Subcutaneous abdominal adipose tissue (tissue), 5 donors: ENCODE results near the gene ZSWIM3.
A peak's percentile ranks its signal among the peaks of the same experiment; 100 is the strongest.
"Not testable (repeated sequence)": the region's sequence is repeated elsewhere in the genome, so short reads cannot be mapped to it uniquely, and the experiment has no call there.

Experiments used
- H3K27ac ChIP-seq: one replicate; pipeline ENCODE4 v1.7.0; 2013; ENCODE audit warnings: low read depth, mild to moderate bottlenecking, inconsistent platforms, low read length, moderate library complexity
- H3K27me3 ChIP-seq, 5 donors: one replicate each; pipeline ENCODE4 v1.7.0; 2013; ENCODE audit warnings: low read length in 5 of 5, inconsistent platforms in 1 of 5; ENCODE audit not compliant: control insufficient read depth in 5 of 5, insufficient read depth in 4 of 5
- H3K36me3 ChIP-seq, 5 donors: one replicate each; pipeline ENCODE4 v1.7.0; 2013; ENCODE audit warnings: low read length in 5 of 5; ENCODE audit not compliant: control insufficient read depth in 5 of 5, insufficient read depth in 5 of 5
- H3K4me1 ChIP-seq, 5 donors: one replicate each; pipeline ENCODE4 v1.7.0; 2013; ENCODE audit warnings: low read length in 5 of 5, mild to moderate bottlenecking in 3 of 5, moderate library complexity in 1 of 5; ENCODE audit not compliant: control insufficient read depth in 5 of 5, insufficient read depth in 5 of 5
- H3K4me3 ChIP-seq, 5 donors: one replicate each; pipeline ENCODE4 v1.7.0; 2013; ENCODE audit warnings: low read length in 5 of 5, low read depth in 1 of 5
- H3K9ac ChIP-seq, 5 donors: one replicate each; pipeline ENCODE4 v1.7.0; 2013; ENCODE audit warnings: low read length in 5 of 5, mild to moderate bottlenecking in 4 of 5, moderate library complexity in 3 of 5
- H3K9me3 ChIP-seq, 5 donors: one replicate each; pipeline ENCODE4 v1.7.0; 2013; ENCODE audit warnings: low read length in 5 of 5; ENCODE audit not compliant: control insufficient read depth in 5 of 5
- donor health status: healthy.
- donor health status: healthy.
- donor health status: healthy.
- donor health status: healthy.
- donor health status: healthy.

The ZSWIM3 gene

DNA sequence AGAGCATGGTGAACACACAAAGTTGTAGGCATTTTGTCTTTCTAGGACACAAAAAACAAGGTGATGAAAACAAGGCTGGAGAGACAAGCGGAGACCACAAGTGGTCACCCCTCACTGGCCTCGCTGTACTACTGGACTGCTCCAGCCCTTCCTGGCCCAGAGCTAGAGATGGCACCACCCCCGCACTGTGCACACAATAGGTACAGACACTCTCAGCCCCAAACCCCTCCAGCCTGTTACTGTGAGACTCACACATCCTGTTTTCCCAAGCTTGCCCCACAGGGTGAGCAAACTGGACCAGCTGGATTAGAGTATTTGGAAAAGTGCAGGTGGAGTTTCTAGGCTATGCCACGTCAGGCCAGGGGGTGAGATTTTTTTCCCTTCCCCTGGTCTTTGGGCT, 15.2 kb downstream of the ZSWIM3 start:
- Histone ChIP-seq H3K4me3 (no peak overlapping the region), H3K4me1 (no peaks in the 10 kb centered on the region), H3K9ac (no peak overlapping the region), H3K9me3 (no peaks in the 10 kb centered on the region), H3K27me3 (no peaks in the 10 kb centered on the region), H3K27ac (no peak overlapping the region), H3K36me3 (peaks cover 0 to 16% (median 15%) of the 10 kb centered on the region in 5 donors)

DNA sequence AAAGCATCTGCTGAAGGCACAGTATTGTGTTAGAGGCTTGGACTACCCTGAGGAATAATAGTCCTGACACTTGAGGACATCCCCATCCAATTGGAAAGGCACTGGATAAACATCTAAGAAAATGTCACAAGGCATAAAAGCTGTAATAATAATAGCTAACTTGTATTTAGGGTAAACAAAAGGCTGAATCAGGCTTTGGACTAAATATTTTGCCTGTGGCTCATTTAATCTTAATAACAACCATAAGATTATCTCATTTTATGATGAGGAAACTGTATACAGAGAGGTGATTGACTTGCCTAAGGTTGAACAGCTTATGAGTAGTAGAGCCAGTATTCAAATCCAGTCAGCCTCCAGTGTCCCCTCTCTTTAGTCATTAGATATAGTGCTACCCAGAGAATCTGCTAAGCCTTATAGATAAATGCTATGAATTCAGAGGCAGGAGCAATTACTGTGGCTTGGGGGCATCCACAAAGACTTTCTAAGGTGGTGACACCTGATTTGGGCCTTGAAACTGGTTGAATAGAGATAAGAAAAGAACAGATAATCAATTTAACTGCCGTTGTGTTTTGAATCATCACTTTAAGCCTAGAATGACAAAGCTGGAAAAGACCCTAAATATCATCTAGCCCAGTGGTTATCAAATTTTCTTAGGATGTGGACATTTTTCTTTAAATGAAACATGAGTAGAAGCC, 16.1 kb downstream of the ZSWIM3 start:
- Histone ChIP-seq H3K27ac (no peak overlapping the region), H3K9ac (no peak overlapping the region), H3K36me3 (peaks cover 0 to 25% (median 24%) of the 10 kb centered on the region in 5 donors), H3K27me3 (no peaks in the 10 kb centered on the region), H3K4me3 (no peak overlapping the region), H3K9me3 (no peaks in the 10 kb centered on the region), H3K4me1 (peaks cover 0 to 3% (median 0%) of the 10 kb centered on the region in 5 donors)

DNA sequence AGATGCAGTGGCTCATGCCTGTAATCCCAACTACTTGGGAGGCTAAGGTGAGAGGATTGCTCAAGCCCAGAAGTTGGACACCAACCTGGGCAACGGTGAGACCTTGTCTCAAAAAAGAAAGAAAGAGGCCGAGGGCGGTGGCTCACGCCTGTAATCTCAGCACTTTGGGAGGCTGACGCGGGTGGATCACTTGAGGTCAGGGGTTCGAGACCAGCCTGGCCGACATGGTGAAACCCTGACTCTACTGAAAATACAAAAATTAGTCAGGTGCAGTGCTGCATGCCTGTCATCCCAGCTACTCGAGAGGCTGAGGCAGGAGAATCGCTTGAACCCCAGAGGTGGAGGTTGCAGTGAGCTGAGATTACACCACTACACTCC, 16.7 kb downstream of the ZSWIM3 start:
- not testable (repeated sequence) for H3K4me1 ChIP-seq, H3K27ac ChIP-seq, H3K27me3 ChIP-seq, H3K9me3 ChIP-seq, H3K4me3 ChIP-seq, H3K9ac ChIP-seq
- H3K36me3 ChIP-seq = peaks cover 0 to 28% (median 26%) of the 10 kb centered on the region in 5 donors

GRCh38 chr20:45874576-45874975, 17.2 kb downstream of the ZSWIM3 start:
- Histone ChIP-seq H3K4me1 (peaks cover 0 to 5% (median 0%) of the 10 kb centered on the region in 5 donors), H3K27ac (no peak overlapping the region), H3K9me3 (no peaks in the 10 kb centered on the region)

DNA sequence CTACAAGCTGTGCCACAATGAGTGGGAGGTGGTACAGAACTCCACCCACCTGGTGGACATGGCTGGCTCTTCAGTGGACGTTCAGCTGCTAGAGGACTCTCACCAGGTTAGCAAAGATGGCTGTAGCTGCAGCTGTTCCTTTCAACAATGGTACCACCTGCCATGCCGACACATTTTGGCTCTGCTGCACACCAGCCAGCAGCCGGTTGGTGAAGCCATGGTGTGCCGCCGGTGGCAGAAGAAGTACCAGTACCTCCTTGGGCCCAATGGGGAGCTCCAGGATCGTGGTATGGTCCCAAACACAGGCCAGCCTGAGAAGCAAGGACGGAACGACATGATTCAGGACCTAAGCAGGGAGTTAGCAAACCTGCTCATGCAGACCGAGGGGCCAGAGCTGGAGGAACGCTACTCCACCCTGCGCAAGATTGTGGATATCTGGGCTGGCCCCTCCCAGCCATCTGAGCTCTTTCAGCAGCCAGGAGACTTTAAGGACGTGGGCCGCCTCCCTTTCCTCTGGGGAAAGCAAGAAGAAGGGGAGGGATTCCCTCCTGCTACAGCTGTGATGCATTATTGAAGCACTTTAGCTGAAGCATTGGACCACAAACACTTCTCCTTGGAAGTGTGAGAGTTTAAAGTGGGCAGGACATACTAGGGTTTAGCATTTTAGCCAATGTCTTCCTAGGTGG, 20.8 kb downstream of the ZSWIM3 start:
- H3K27me3 ChIP-seq = no peaks in the 10 kb centered on the region
- no peak overlapping the region for H3K9ac ChIP-seq
- no peak overlapping the region for H3K27ac ChIP-seq
- H3K9me3 ChIP-seq = no peaks in the 10 kb centered on the region
- peaks cover 0 to 31% (median 30%) of the 10 kb centered on the region in 5 donors for H3K36me3 ChIP-seq
- H3K4me1 ChIP-seq = peaks cover 0 to 19% (median 11%) of the 10 kb centered on the region in 5 donors
- H3K4me3 ChIP-seq = no peak overlapping the region

More at GRCh38 chr20:45874576-45874975, 17.2 kb downstream of the ZSWIM3 start:
- H3K36me3 ChIP-seq = peaks cover 0 to 28% (median 26%) of the 10 kb centered on the region in 5 donors
- no peak overlapping the region for H3K4me3 ChIP-seq
- H3K27me3 ChIP-seq = no peaks in the 10 kb centered on the region
- no peak overlapping the region for H3K9ac ChIP-seq

- H3K4me3 ChIP-seq = peak within 1 kb of the TSS; percentile 80 to 97 (median 83)
- peak within 1 kb of the TSS; percentile 78 to 94 (median 92) for H3K9ac ChIP-seq
- peak within 1 kb of the TSS; percentile 77 for H3K27ac ChIP-seq
- no peaks in the 10 kb centered on the region for H3K9me3 ChIP-seq
- no peaks in the 10 kb centered on the region for H3K27me3 ChIP-seq
- peaks cover 0 to 28% (median 22%) of the 10 kb centered on the region in 5 donors for H3K4me1 ChIP-seq
- peaks cover 0 to 40% (median 39%) of the 10 kb centered on the region in 5 donors for H3K36me3 ChIP-seq
Observed at GRCh38 chr20:45880988-45881788, 23.8 kb downstream of the ZSWIM3 start, which contains the start of gene ZSWIM1. Gene ZSWIM1 (plus strand): TSS chr20:45881227. CDS start chr20:45882593, 1,366 bp downstream.

DNA sequence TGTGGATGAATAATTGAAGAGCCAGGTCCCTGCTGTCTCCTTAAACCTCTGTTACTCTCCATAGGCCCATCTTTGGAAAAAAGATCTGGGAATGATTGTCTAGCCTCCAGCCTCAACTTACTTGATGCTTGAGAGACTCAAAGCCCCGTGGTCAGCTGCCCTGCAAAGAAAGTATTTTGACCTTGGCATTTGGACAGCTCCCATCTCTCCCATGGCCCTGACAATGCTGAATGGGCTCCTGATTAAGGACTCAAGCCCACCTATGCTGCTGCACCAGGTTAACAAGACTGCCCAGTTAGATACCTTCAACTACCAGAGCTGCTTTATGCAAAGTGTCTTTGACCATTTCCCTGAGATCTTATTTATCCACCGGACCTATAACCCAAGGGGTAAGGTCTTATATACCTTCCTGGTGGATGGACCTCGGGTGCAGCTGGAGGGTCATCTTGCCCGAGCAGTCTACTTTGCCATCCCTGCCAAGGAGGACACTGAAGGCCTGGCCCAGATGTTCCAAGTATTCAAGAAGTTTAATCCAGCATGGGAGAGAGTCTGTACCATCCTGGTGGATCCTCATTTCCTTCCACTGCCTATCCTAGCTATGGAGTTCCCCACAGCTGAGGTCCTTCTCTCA, 25.2 kb downstream of the ZSWIM3 start:
- H3K9me3 ChIP-seq = no peaks in the 10 kb centered on the region
- H3K4me3 ChIP-seq = no peak overlapping the region
- H3K9ac ChIP-seq = no peak overlapping the region
- peak overlapping the region; percentile 30 for H3K27ac ChIP-seq
- peaks cover 0 to 44% (median 38%) of the 10 kb centered on the region in 5 donors for H3K36me3 ChIP-seq
- H3K4me1 ChIP-seq = peaks cover 0 to 28% (median 22%) of the 10 kb centered on the region in 5 donors
- no peaks in the 10 kb centered on the region for H3K27me3 ChIP-seq

DNA sequence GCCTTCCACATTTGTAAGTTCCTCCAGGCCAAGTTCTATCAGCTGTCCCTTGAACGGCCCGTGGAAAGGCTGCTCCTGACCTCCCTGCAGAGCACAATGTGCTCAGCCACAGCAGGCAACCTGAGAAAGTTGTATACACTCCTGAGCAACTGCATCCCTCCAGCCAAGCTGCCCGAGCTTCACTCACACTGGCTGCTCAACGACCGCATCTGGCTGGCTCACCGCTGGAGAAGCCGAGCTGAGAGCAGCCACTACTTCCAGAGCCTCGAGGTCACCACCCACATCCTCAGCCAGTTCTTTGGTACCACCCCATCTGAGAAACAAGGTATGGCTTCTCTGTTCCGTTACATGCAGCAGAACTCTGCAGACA, 25.7 kb downstream of the ZSWIM3 start:
- Histone ChIP-seq H3K27me3 (no peaks in the 10 kb centered on the region), H3K27ac (no peak overlapping the region), H3K36me3 (peaks cover 0 to 40% (median 35%) of the 10 kb centered on the region in 5 donors), H3K4me3 (no peak overlapping the region), H3K9ac (no peak overlapping the region), H3K9me3 (no peaks in the 10 kb centered on the region), H3K4me1 (peaks cover 0 to 28% (median 22%) of the 10 kb centered on the region in 5 donors)

DNA sequence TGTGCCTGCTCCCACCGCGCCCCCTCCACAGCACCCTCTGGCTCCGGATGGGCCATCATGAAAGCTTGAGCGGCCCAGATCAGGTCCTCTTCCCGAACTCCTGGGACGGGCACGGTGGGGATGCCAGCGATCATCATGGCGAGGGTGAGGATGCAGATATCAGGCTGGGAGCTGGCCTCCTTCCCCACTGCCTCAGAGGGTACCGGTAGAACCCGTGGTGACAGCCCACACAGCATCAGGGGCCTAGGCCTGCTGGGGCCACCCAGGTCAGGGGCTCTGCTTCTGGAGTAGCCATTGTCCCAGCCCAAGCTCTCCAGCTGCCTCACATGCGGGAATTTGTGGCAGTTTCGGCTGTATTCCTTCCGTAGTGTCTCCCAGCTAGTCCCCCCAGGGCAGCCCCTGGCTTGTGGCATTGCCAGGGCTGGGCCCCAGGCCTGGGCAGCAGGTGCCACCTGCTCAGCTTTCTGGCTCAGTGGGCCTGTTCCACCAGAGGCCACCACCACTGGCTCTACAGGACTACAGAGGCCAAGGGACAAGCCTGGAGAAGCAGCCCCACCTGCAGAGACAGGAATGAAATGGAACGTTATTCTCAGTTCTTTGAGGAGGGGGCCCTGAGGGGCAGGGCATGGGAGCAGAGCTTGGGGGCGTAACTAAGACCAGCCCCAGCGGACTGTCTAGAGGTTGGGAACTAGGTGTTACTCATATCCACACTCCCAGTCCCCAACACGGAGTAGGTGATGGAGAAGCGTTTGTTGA, 29.4 kb downstream of the ZSWIM3 start:
- Histone ChIP-seq H3K36me3 (peaks cover 0 to 34% (median 28%) of the 10 kb centered on the region in 5 donors), H3K4me1 (peaks cover 2 to 34% (median 32%) of the 10 kb centered on the region in 5 donors), H3K9ac (no peak overlapping the region), H3K27me3 (no peaks in the 10 kb centered on the region), H3K9me3 (no peaks in the 10 kb centered on the region), H3K4me3 (no peak overlapping the region), H3K27ac (no peak overlapping the region)
